GM19328 (cell line): Measurements from ENCODE around the gene C1QTNF9.
"Not testable (repeated sequence)": the region's sequence is repeated elsewhere in the genome, so short reads cannot be mapped to it uniquely, and the experiment has no call there.

Experiments used
- ATAC-seq: cut with Tn5 transposase; IDR thresholded peaks from one replicate; pipeline ENCODE4 v1.9.1; 2021; ENCODE audit warnings: mild to moderate bottlenecking, moderate library complexity; ENCODE audit not compliant: unreplicated experiment

C1QTNF9 gene

GRCh38 chr13:24281188-24282008 is 28.0 kb upstream of the C1QTNF9 start:
- ATAC-seq, result no peak

- ATAC-seq, result no peak
These were observed 27.1 kb upstream of the C1QTNF9 start for GRCh38 chr13:24282256-24282655.

- ATAC-seq, result no peak
These were observed 24.4 kb upstream of the C1QTNF9 start for GRCh38 chr13:24284889-24285565.

GRCh38 chr13:24286624-24287023 is 22.8 kb upstream of the C1QTNF9 start:
- no peak for ATAC-seq

GRCh38 chr13:24287748-24288287 is 21.6 kb upstream of the C1QTNF9 start:
- ATAC-seq, result no peak

GRCh38 chr13:24288870-24289269 is 20.5 kb upstream of the C1QTNF9 start:
- ATAC-seq, result no peak

- no peak for ATAC-seq
These were observed 19.0 kb upstream of the C1QTNF9 start for GRCh38 chr13:24290280-24290932.

- ATAC-seq, result no peak
These were observed 16.9 kb upstream of the C1QTNF9 start for GRCh38 chr13:24292481-24292880.

GRCh38 chr13:24293746-24294145 is 15.6 kb upstream of the C1QTNF9 start:
- ATAC-seq, result no peak

GRCh38 chr13:24299488-24300114 is 9.8 kb upstream of the C1QTNF9 start:
- no peak for ATAC-seq

- no peak for ATAC-seq
These were observed 7.9 kb upstream of the C1QTNF9 start for GRCh38 chr13:24301434-24301833.

GRCh38 chr13:24301911-24302310 is 7.5 kb upstream of the C1QTNF9 start:
- ATAC-seq, result no peak

GRCh38 chr13:24304620-24305019 is 4.8 kb upstream of the C1QTNF9 start:
- no peak for ATAC-seq

- ATAC-seq, result no peak
These were observed 2.7 kb upstream of the C1QTNF9 start for GRCh38 chr13:24306632-24307031.

- no peak for ATAC-seq
These were observed 1.9 kb upstream of the C1QTNF9 start for GRCh38 chr13:24307211-24308067.

GRCh38 chr13:24308068-24308445 is 1.3 kb upstream of the C1QTNF9 start:
- no peak for ATAC-seq

- ATAC-seq, result no peak
These were observed 826 bp upstream of the C1QTNF9 start for GRCh38 chr13:24308488-24309020.

GRCh38 chr13:24313439-24313838 is 4.1 kb downstream of the C1QTNF9 start:
- ATAC-seq, result no peak

GRCh38 chr13:24317835-24318234 is 8.5 kb downstream of the C1QTNF9 start:
- not testable (repeated sequence) for ATAC-seq

GRCh38 chr13:24318878-24319277 is 9.5 kb downstream of the C1QTNF9 start:
- ATAC-seq, result not testable (repeated sequence)
